Caco-2 (cell line): ENCODE measurements around the gene MYL11. TPM values are rescaled to one million over a fixed set of nuclear protein-coding genes. Genes with fewer than 3 reads are reported as not detected.

ENCODE experiments used
- BruUV-seq: library from RNA; stranded (reverse); fragments of 400-500 nt; replicated peaks from 2 replicates; lab custom pipeline; 2021; lab: Mats Ljungman, UMichigan
- CTCF ChIA-PET: fragments of 300-600 bp; sonication (Branson Sonifier 250); formaldehyde crosslinking; loops from one replicate; lab custom pipeline; 2022; ENCODE audit warnings: antibody characterized with exemption; lab: Charles Lee
- POLR2A ChIA-PET: fragments of 300-600 bp; sonication (Branson Sonifier 250); formaldehyde crosslinking; loops from one replicate; lab custom pipeline; 2022; ENCODE audit warnings: antibody characterized with exemption; lab: Charles Lee
- DNase-seq, 2 experiments: peaks; one replicate each; pipeline versions ENCODE4 v3.0.0 to v3.0.0-alpha.2; 2020 to 2022
- H3K27me3 ChIP-seq: replicated peaks from 2 replicates; pipeline ENCODE4 v1.6.0; 2011; ENCODE audit warnings: low read length; ENCODE audit not compliant: control insufficient read depth, insufficient read depth
- H3K36me3 ChIP-seq: 2 replicates; pipeline ENCODE4 v1.5.1; 2011; ENCODE audit warnings: low read length; ENCODE audit not compliant: control insufficient read depth, insufficient read depth
- H3K4me1 ChIP-seq: fragments of 250-450 bp; sonication (Bioruptor Pico); 2 replicates; pipeline ENCODE4 v1.5.1; 2020; ENCODE audit warnings: mild to moderate bottlenecking
- H3K4me3 ChIP-seq: 2 replicates; pipeline ENCODE4 v1.5.1; 2011; ENCODE audit warnings: low read depth, mild to moderate bottlenecking, control low read depth, low read length
- H3K9me3 ChIP-seq: fragments of 250-450 bp; sonication (Bioruptor Pico); 2 replicates; pipeline ENCODE4 v1.5.1; 2020; ENCODE audit warnings: mild to moderate bottlenecking, moderate library complexity
- H3K27ac Mint-ChIP-seq: one replicate; pipeline ENCODE4 v1.8.0; 2022; ENCODE audit warnings: mixed read lengths; ENCODE audit not compliant: unreplicated experiment
- H3K27me3 Mint-ChIP-seq: one replicate; pipeline ENCODE4 v1.8.0; 2022; ENCODE audit warnings: mixed read lengths; ENCODE audit not compliant: insufficient read depth, unreplicated experiment
- H3K36me3 Mint-ChIP-seq: one replicate; pipeline ENCODE4 v1.8.0; 2022; ENCODE audit warnings: mild to moderate bottlenecking, mixed read lengths; ENCODE audit not compliant: insufficient read depth, unreplicated experiment
- H3K4me1 Mint-ChIP-seq: one replicate; pipeline ENCODE4 v1.8.0; 2022; ENCODE audit warnings: low read depth, mixed read lengths; ENCODE audit not compliant: unreplicated experiment
- H3K4me3 Mint-ChIP-seq: one replicate; pipeline ENCODE4 v1.8.0; 2022; ENCODE audit warnings: mild to moderate bottlenecking, moderate library complexity, mixed read lengths; ENCODE audit not compliant: unreplicated experiment
- H3K9me3 Mint-ChIP-seq: one replicate; pipeline ENCODE4 v1.8.0; 2022; ENCODE audit warnings: mixed read lengths; ENCODE audit not compliant: unreplicated experiment
- CTCF ChIP-seq, 2 experiments: fragments of 200-600 bp in 1 of 2; IDR thresholded peaks; 1 replicate in 1 of 2; 2 replicates in 1 of 2; pipeline versions ENCODE4 v1.5.1 to v1.8.0; 2011 to 2022; ENCODE audit warnings: antibody characterized with exemption in 1 of 2, control low read depth in 1 of 2, inconsistent platforms in 1 of 2, low read depth in 1 of 2, low read length in 1 of 2, mild to moderate bottlenecking in 1 of 2, moderate library complexity in 1 of 2; ENCODE audit not compliant: insufficient read depth in 1 of 2, severe bottlenecking in 1 of 2, unreplicated experiment in 1 of 2
- intact Hi-C: fragments of 100-400 bp; cut with micrococcal nuclease; formaldehyde crosslinking; loops from one replicate; pipeline ENCODE4 v1.10.0; 2022; ENCODE audit not compliant: unreplicated experiment
- total RNA-seq: library from RNA; stranded (reverse); gene quantifications from 2 replicates; pipeline ENCODE4 v1.2.3, GENCODE V29; 2022

MYL11 gene
- total RNA-seq, 1 experiment from 2014 or later, result 2.9 TPM

GRCh38 chr16:30409125-30410060 lies 34.8 kb downstream of the MYL11 start:
- Mint-ChIP-seq H3K9me3 (no peaks in the 10 kb centered on the region), H3K4me3 (no peak overlapping the region), H3K36me3 (peaks cover 12% of the 10 kb centered on the region), H3K27me3 (no peaks in the 10 kb centered on the region), H3K27ac (no peak overlapping the region), H3K4me1 (no peaks in the 10 kb centered on the region)
- Histone ChIP-seq H3K36me3 (no peaks in the 10 kb centered on the region; the same call in 1 of the 2 replicates), H3K9me3 (no peaks in the 10 kb centered on the region), H3K27me3 (no peaks in the 10 kb centered on the region), H3K4me3 (no peak overlapping the region), H3K4me1 (peaks cover 14% of the 10 kb centered on the region)
- intact Hi-C loops, result loop anchor here (1.0 to 10.0 kb wide), 4 partner anchors 14 to 345 kb away; partner anchors contain the start of genes ALDOA, CD2BP2 and ZNF48
- ChIA-PET CTCF (interaction anchor here (0.6 to 1.5 kb wide), 19 partner anchors 9 to 318 kb away, joined by 3 to 32 read pairs (median 4); partner anchors contain the start of genes CD2BP2, DCTPP1, GDPD3 and PRR14), POLR2A (interaction anchor here (0.5 to 1.5 kb wide), 5 partner anchors 8 to 314 kb away, joined by 3 to 7 read pairs (median 3); partner anchors contain the start of genes YPEL3 and ZNF48)
- TF ChIP-seq CTCF (IDR thresholded peaks at IDR 0.05; ENCODE audit: insufficient read depth in 1 of 2, low read depth in 1 of 2, low read length in 1 of 2, severe bottlenecking in 1 of 2, unreplicated experiment in 1 of 2), result peak; percentile 90 to 95
- DNase-seq, result peak; percentile 89 to 93
- no TSS peak for BruUV-seq

GRCh38 chr16:30413112-30413806 lies 38.7 kb downstream of the MYL11 start:
- BruUV-seq, result no TSS peak
- POLR2A ChIA-PET, result no interaction called here
- CTCF ChIA-PET, result no interaction called here

More at GRCh38 chr16:30413112-30413806, 38.7 kb downstream of the MYL11 start:
- peaks cover 13% of the 10 kb centered on the region for H3K4me1 ChIP-seq
- Mint-ChIP-seq H3K4me3 (no peak overlapping the region), H3K27me3 (no peaks in the 10 kb centered on the region), H3K36me3 (peaks cover 19% of the 10 kb centered on the region), H3K4me1 (peaks cover 16% of the 10 kb centered on the region), H3K27ac (no peak overlapping the region), H3K9me3 (no peaks in the 10 kb centered on the region)
- H3K4me3 ChIP-seq, result no peak overlapping the region
- TF ChIP-seq CTCF (IDR thresholded peaks at IDR 0.05; ENCODE audit: insufficient read depth in 1 of 2, low read depth in 1 of 2, low read length in 1 of 2, severe bottlenecking in 1 of 2, unreplicated experiment in 1 of 2), result no peak
- H3K27me3 ChIP-seq, result no peaks in the 10 kb centered on the region
- no peaks in the 10 kb centered on the region for H3K9me3 ChIP-seq
- intact Hi-C loops, result no loop called here
- no peaks in the 10 kb centered on the region; the same call in 1 of the 2 replicates for H3K36me3 ChIP-seq
- DNase-seq, result no peak
